SK-N-SH (cell line): ENCODE results near the gene DNAH11. TPM values are rescaled to one million over a fixed set of nuclear protein-coding genes. Genes with fewer than 3 reads are reported as not detected.

Experiments used
- CTCF ChIA-PET: fragments of 300-600, 350-600 bp; formaldehyde crosslinking; extraction: SDS; loops from one replicate; lab custom pipeline; 2021; lab: Yijun Ruan, JAX
- POLR2A ChIA-PET: fragments of 350-600 bp; sonication (Branson Sonifier 250); formaldehyde crosslinking; extraction: SDS; loops from one replicate; lab custom pipeline; 2020; ENCODE audit warnings: antibody characterized with exemption, inconsistent platforms; lab: Yijun Ruan, JAX
- DNase-seq: peaks from one replicate; pipeline ENCODE4 v3.0.0; 2012
- H2AFZ ChIP-seq: fragments of 200-600 bp; sonication (generic); 2 replicates; pipeline ENCODE4 v1.8.1; 2016; ENCODE audit warnings: antibody characterized with exemption, mild to moderate bottlenecking, low read depth
- H3F3A ChIP-seq: fragments of 200-600 bp; sonication (generic); replicated peaks from 2 replicates; pipeline ENCODE3; 2016; ENCODE audit warnings: antibody characterized with exemption, mild to moderate bottlenecking; ENCODE audit not compliant: insufficient read depth
- H3K27ac ChIP-seq, 2 experiments: fragments of 200-500 bp in 1 of 2; fragments of 200-600 bp in 1 of 2; sonication (Bioruptor generic) in 1 of 2; sonication (generic), shearing (Covaris generic) in 1 of 2; 2 replicates each; pipeline versions ENCODE4 v1.5.1 to v1.6.1; 2014 to 2016; ENCODE audit warnings: low read depth in 2 of 2, inconsistent platforms in 1 of 2, low read length in 1 of 2, mild to moderate bottlenecking in 1 of 2, mixed read lengths in 1 of 2
- H3K27me3 ChIP-seq: fragments of 200-600 bp; sonication (generic), shearing (Covaris generic); 2 replicates; pipeline ENCODE4 v1.6.1; 2016; ENCODE audit warnings: mixed run types; ENCODE audit not compliant: insufficient read depth
- H3K36me3 ChIP-seq, 2 experiments: fragments of 200-500 bp in 1 of 2; fragments of 200-600 bp in 1 of 2; sonication (Bioruptor generic) in 1 of 2; sonication (generic) in 1 of 2; replicated peaks in 1 of 2; 2 replicates each; pipeline versions ENCODE3 to v1.5.1; 2014 to 2016; ENCODE audit warnings: low read length in 1 of 2, mild to moderate bottlenecking in 1 of 2; ENCODE audit not compliant: insufficient read depth in 2 of 2, control insufficient read depth in 1 of 2
- H3K4me1 ChIP-seq, 2 experiments: fragments of 200-500 bp in 1 of 2; fragments of 200-600 bp in 1 of 2; sonication (Bioruptor generic) in 1 of 2; sonication (generic), shearing (Covaris generic) in 1 of 2; 2 replicates each; pipeline versions ENCODE4 v1.5.1 to v1.6.1; 2014 to 2016; ENCODE audit warnings: low read depth in 1 of 2, low read length in 1 of 2, mixed run types in 1 of 2; ENCODE audit not compliant: insufficient read depth in 2 of 2, control insufficient read depth in 1 of 2
- H3K4me2 ChIP-seq: fragments of 200-600 bp; sonication (generic), shearing (Covaris generic); 2 replicates; pipeline ENCODE4 v1.6.1; 2017; ENCODE audit warnings: mixed run types
- H3K4me3 ChIP-seq, 2 experiments: fragments of 200-500 bp in 1 of 2; fragments of 200-600 bp in 1 of 2; sonication (Bioruptor generic) in 1 of 2; sonication (generic), shearing (Covaris generic) in 1 of 2; 2 replicates each; pipeline versions ENCODE4 v1.5.1 to v1.8.1; 2014 to 2016; ENCODE audit warnings: low read depth in 2 of 2, inconsistent platforms in 1 of 2, low read length in 1 of 2, mild to moderate bottlenecking in 1 of 2, mixed read lengths in 1 of 2, moderate library complexity in 1 of 2
- H3K79me2 ChIP-seq: fragments of 200-600 bp; sonication (generic); 2 replicates; pipeline ENCODE4 v1.8.1; 2017; ENCODE audit warnings: mild to moderate bottlenecking; ENCODE audit not compliant: insufficient read depth
- H3K9ac ChIP-seq: fragments of 200-600 bp; sonication (generic); 2 replicates; pipeline ENCODE4 v1.6.1; 2017; ENCODE audit warnings: mixed run types
- H3K9me2 ChIP-seq: fragments of 200-600 bp; sonication (generic); 2 replicates; pipeline ENCODE4 v1.6.1; 2017; ENCODE audit warnings: mixed run types
- H3K9me3 ChIP-seq: fragments of 200-600 bp; sonication (generic); 2 replicates; pipeline ENCODE4 v1.6.1; 2017; ENCODE audit warnings: mixed run types, mild to moderate bottlenecking, moderate library complexity
- H4K20me1 ChIP-seq: fragments of 200-600 bp; sonication (generic); 2 replicates; pipeline ENCODE4 v1.6.1; 2017; ENCODE audit warnings: mild to moderate bottlenecking, mixed run types; ENCODE audit not compliant: insufficient read depth
- CHD2 ChIP-seq: fragments of 150-350 bp; IDR thresholded peaks from 2 replicates; pipeline ENCODE4 v1.6.1; 2018; ENCODE audit warnings: low read length; ENCODE audit not compliant: partially characterized antibody
- EP300 ChIP-seq, 2 experiments: IDR thresholded peaks; 2 replicates each; pipeline versions ENCODE4 v1.4.0 to v1.6.1; 2012; ENCODE audit warnings: borderline replicate concordance in 1 of 2, low read depth in 1 of 2, low read length in 1 of 2
- FOSL2 ChIP-seq: IDR thresholded peaks from 2 replicates; pipeline ENCODE4 v1.4.0; 2012; ENCODE audit warnings: low read depth, mild to moderate bottlenecking, moderate library complexity, borderline replicate concordance
- GATA2 ChIP-seq: sonication (generic); formaldehyde crosslinking; IDR thresholded peaks from 2 replicates; pipeline ENCODE4 v1.5.0; 2020; ENCODE audit warnings: mild to moderate bottlenecking, missing genetic modification reagents
- JUND ChIP-seq: IDR thresholded peaks from 2 replicates; pipeline ENCODE4 v1.4.0; 2012
- MEF2A ChIP-seq: IDR thresholded peaks from 2 replicates; pipeline ENCODE4 v1.4.0; 2012; ENCODE audit warnings: low read depth, borderline replicate concordance
- MXI1 ChIP-seq: IDR thresholded peaks from 2 replicates; pipeline ENCODE4 v1.6.1; 2012; ENCODE audit warnings: mild to moderate bottlenecking, low read depth, low read length, improper control_type of control experiment
- NFIC ChIP-seq: IDR thresholded peaks from 2 replicates; pipeline ENCODE4 v1.4.0; 2012; ENCODE audit warnings: borderline replicate concordance
- NRF1 ChIP-seq: IDR thresholded peaks from 2 replicates; pipeline ENCODE4 v1.6.1; 2012; ENCODE audit warnings: low read depth, mild to moderate bottlenecking, low read length
- POLR2AphosphoS5 ChIP-seq: IDR thresholded peaks from 2 replicates; pipeline ENCODE4 v1.6.1; 2012; ENCODE audit warnings: low read depth, low read length
- REST ChIP-seq: IDR thresholded peaks from 2 replicates; pipeline ENCODE4 v1.6.1; 2012; ENCODE audit warnings: mild to moderate bottlenecking, low read depth, low read length, moderate library complexity
- RXRA ChIP-seq: IDR thresholded peaks from 2 replicates; pipeline ENCODE4 v1.4.0; 2012; ENCODE audit warnings: low read depth, mild to moderate bottlenecking, borderline replicate concordance
- SIN3A ChIP-seq: IDR thresholded peaks from 2 replicates; pipeline ENCODE4 v1.6.1; 2012; ENCODE audit warnings: low read depth, mild to moderate bottlenecking, low read length, moderate library complexity, borderline replicate concordance
- SMC3 ChIP-seq: IDR thresholded peaks from 2 replicates; pipeline ENCODE4 v1.6.1; 2012; ENCODE audit warnings: low read depth, low read length, improper control_type of control experiment
- TAF1 ChIP-seq: IDR thresholded peaks from 2 replicates; pipeline ENCODE4 v1.6.1; 2012; ENCODE audit warnings: low read depth, mild to moderate bottlenecking, low read length, moderate library complexity, borderline replicate concordance
- TCF12 ChIP-seq: IDR thresholded peaks from 2 replicates; pipeline ENCODE4 v1.4.0; 2012
- TEAD4 ChIP-seq: IDR thresholded peaks from 2 replicates; pipeline ENCODE4 v1.4.0; 2012; ENCODE audit warnings: mild to moderate bottlenecking, borderline replicate concordance; ENCODE audit not compliant: insufficient read depth
- YY1 ChIP-seq: IDR thresholded peaks from 2 replicates; pipeline ENCODE4 v1.4.0; 2012; ENCODE audit warnings: low read depth, mild to moderate bottlenecking
- WGBS: methylation state at CpG from one replicate; pipeline ENCODE4 v1.1.6; 2017; ENCODE audit warnings: low lambda C conversion rate; 5-methylcytosine and 5-hydroxymethylcytosine counted together
- polyA plus RNA-seq, 3 experiments: library from polyadenylated mRNA; depleted of rRNA; stranded (reverse); fragments of >200 nt; gene quantifications; 2 replicates each; pipeline ENCODE4 v1.2.3, GENCODE V29; 2012
- TF ChIP-seq, protein P1 (sequence below): fragments of 150-350 bp; IDR thresholded peaks from 2 replicates; pipeline ENCODE4 v1.6.1; 2016; ENCODE audit warnings: mild to moderate bottlenecking, low read depth, low read length

Gene DNAH11
- polyA plus RNA-seq, 1 of the 3 experiments (the other 2 are of a cell fraction), result 0.77 TPM

DNA sequence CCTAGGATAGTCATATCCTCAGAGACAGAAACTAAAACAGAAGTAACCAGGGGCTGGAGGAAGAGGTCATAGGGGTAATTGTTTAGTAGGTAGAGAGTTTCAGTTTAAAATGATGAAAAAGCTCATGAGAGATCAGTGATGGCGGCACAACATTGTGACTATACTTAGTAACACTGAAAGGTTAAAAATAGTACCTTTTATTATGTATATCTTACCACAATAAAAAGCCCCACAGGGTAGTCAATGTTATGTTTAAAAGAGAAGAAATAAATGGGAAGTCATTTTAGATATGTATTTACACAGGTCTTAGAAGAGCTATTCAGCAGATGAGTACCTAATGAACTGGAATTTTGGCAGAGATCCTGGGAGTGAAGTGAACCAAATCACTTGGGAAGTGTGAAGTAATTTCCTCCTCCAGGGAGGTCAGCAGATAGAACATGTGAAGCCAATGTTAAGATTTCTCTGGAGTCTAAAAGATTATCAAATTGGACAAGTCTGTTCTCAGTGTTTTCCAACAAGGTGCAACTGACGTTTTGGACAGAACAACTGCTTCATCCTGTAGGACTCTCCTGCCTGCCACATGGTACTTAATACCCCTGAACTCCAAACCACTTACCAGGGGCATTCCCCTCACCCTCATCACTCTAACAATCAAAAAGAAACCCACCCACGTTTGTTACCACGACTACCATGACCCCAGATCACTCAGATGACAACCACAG, 396.5 kb downstream of the DNAH11 start:
- no peak for DNase-seq
- H3K9ac ChIP-seq, result no peak overlapping the region

More for the DNA sequence above, 396.5 kb downstream of the DNAH11 start:
- no peak overlapping the region for H2AFZ ChIP-seq
- POLR2A ChIA-PET, result no interaction called here
- H3K27ac ChIP-seq, result no peak overlapping the region
- H3K36me3 ChIP-seq, result peaks cover 0 to 7% of the 10 kb centered on the region in 2 experiments
- H3K4me2 ChIP-seq, result no peak overlapping the region
- no peaks in the 10 kb centered on the region for H3F3A ChIP-seq
- no peak overlapping the region for H3K4me3 ChIP-seq
- no peaks in the 10 kb centered on the region for H3K9me3 ChIP-seq
- no peaks in the 10 kb centered on the region for H3K27me3 ChIP-seq
- CTCF ChIA-PET, result interaction anchor here (1.1 kb wide), 1 partner anchor 29 kb away, joined by 3 read pairs; no protein-coding TSS in a partner anchor
- TF ChIP-seq MEF2A, result no peak
- no peak for TF ChIP-seq RXRA
- no peak for TF ChIP-seq POLR2AphosphoS5
- no peak for TF ChIP-seq EP300 (IDR thresholded peaks at IDR 0.05; ENCODE audit: borderline replicate concordance in 1 of 2, low read depth in 1 of 2, low read length in 1 of 2)
- TF ChIP-seq, protein P1, sequence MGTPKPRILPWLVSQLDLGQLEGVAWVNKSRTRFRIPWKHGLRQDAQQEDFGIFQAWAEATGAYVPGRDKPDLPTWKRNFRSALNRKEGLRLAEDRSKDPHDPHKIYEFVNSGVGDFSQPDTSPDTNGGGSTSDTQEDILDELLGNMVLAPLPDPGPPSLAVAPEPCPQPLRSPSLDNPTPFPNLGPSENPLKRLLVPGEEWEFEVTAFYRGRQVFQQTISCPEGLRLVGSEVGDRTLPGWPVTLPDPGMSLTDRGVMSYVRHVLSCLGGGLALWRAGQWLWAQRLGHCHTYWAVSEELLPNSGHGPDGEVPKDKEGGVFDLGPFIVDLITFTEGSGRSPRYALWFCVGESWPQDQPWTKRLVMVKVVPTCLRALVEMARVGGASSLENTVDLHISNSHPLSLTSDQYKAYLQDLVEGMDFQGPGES, result no peak
- TF ChIP-seq MXI1, result no peak
- no peak for TF ChIP-seq TEAD4
- TF ChIP-seq TAF1, result no peak
- TF ChIP-seq CHD2, result no peak
- TF ChIP-seq NFIC, result no peak
- no peak for TF ChIP-seq REST
- TF ChIP-seq SIN3A, result no peak
- no peak for TF ChIP-seq GATA2 (CRISPR knock-in tag)
- TF ChIP-seq JUND, result no peak
- no peak for TF ChIP-seq FOSL2
- no peak for TF ChIP-seq SMC3
- TF ChIP-seq YY1, result no peak
- no peak for TF ChIP-seq NRF1
- no peak for TF ChIP-seq TCF12
- H3K4me1 ChIP-seq, result peaks cover 0 to 2% of the 10 kb centered on the region in 2 experiments; a peak in 1 of 4 replicates
- no peaks in the 10 kb centered on the region for H4K20me1 ChIP-seq
- H3K9me2 ChIP-seq, result peaks cover 3% of the 10 kb centered on the region; the same call in 1 of the 2 replicates
- 75% methylated on average over 4 of the region's 4 CpGs for WGBS
- no peaks in the 10 kb centered on the region for H3K79me2 ChIP-seq
